Heart left ventricle (tissue), 16 donors: ENCODE data around the gene MACC1. TPM values are rescaled to one million over a fixed set of nuclear protein-coding genes. Genes with fewer than 3 reads are reported as not detected.

Experiments
- ATAC-seq, 4 donors: fragments of 200-7000 bp; cut with Tn5 transposase; one replicate each; pipeline ENCODE4 v1.9.1; 2020 to 2022; ENCODE audit warnings: moderate library complexity in 4 of 4, mild to moderate bottlenecking in 3 of 4, moderate number of reproducible peaks in 1 of 4
- DNase-seq, 5 donors: peaks; one replicate each; pipeline ENCODE4 v3.0.0-alpha.2; 2020
- H3K27ac ChIP-seq, 12 donors: fragments of 200-600 bp; sonication (generic) in 4 of 12; one replicate each; pipeline versions ENCODE4 v1.5.0 to v1.8.0; 2016 to 2022; ENCODE audit warnings: mild to moderate bottlenecking in 2 of 12
- H3K27me3 ChIP-seq, 9 donors: fragments of 200-600 bp; sonication (generic) in 2 of 9; one replicate each; pipeline versions ENCODE4 v1.5.1 to v1.8.0; 2016 to 2022; ENCODE audit warnings: mild to moderate bottlenecking in 3 of 9
- H3K36me3 ChIP-seq, 9 donors: fragments of 200-600 bp; sonication (generic) in 2 of 9; one replicate each; pipeline versions ENCODE4 v1.5.0 to v1.8.0; 2018 to 2022; ENCODE audit warnings: mild to moderate bottlenecking in 2 of 9
- H3K4me1 ChIP-seq, 12 donors: fragments of 200-600 bp; sonication (generic) in 4 of 12; one replicate each; pipeline versions ENCODE4 v1.5.0 to v1.8.0; 2016 to 2022; ENCODE audit warnings: mild to moderate bottlenecking in 3 of 12
- H3K4me3 ChIP-seq, 12 donors: fragments of 200-600 bp; sonication (generic) in 4 of 12; one replicate each; pipeline versions ENCODE4 v1.5.0 to v1.8.0; 2017 to 2022; ENCODE audit warnings: mild to moderate bottlenecking in 9 of 12, moderate library complexity in 4 of 12
- H3K9me3 ChIP-seq, 12 donors: fragments of 200-600 bp; sonication (generic) in 4 of 12; one replicate each; pipeline versions ENCODE4 v1.5.0 to v1.8.0; 2016 to 2022; ENCODE audit warnings: mild to moderate bottlenecking in 1 of 12
- CTCF ChIP-seq, 12 donors: fragments of 200-600 bp; sonication (generic) in 4 of 12; IDR thresholded peaks; one replicate each; pipeline versions ENCODE4 v1.5.0 to v1.8.0; 2018 to 2022; ENCODE audit warnings: antibody characterized with exemption in 12 of 12, mild to moderate bottlenecking in 5 of 12
- POLR2A ChIP-seq, 2 donors: fragments of 450-650 bp; IDR thresholded peaks; one replicate each; pipeline ENCODE4 v1.6.1; 2017; ENCODE audit warnings: antibody characterized with exemption in 2 of 2, mild to moderate bottlenecking in 2 of 2, moderate library complexity in 2 of 2
- whole genome bisulfite sequencing, 4 donors: extraction: QIAGEN DNeasy Blood & Tissue Kit in 2 of 4; methylation state at CpG; one replicate each; pipeline versions ENCODE4 v1.1.5 to v1.1.7; 2013 to 2018; 5-methylcytosine and 5-hydroxymethylcytosine counted together
- intact Hi-C, 10 donors: fragments of 100-400 bp; cut with DNase I; formaldehyde crosslinking; loops; one replicate each; pipeline versions ENCODE4 v1.11.1 to v1.14.2; 2022
- polyA plus RNA-seq, 2 donors: library from polyadenylated mRNA; stranded (reverse); fragments of 200-250 nt; gene quantifications; one replicate each; pipeline ENCODE4 v1.2.3, GENCODE V29; 2013
- total RNA-seq, 9 donors: library from RNA; depleted of rRNA in 2 of 9; stranded (reverse); fragments of >200 nt in 2 of 9; fragmentation: NEBNext Ultra II Directional in 3 of 9; extraction: Animal tissue kit (Norgen Biotek cat#: 25700) in 3 of 9; gene quantifications; one replicate each; pipeline versions ENCODE4 v1.1.0 to v1.2.4, GENCODE V29; 2016 to 2023
- donor health status: ischemic (EF 13 %, LVEDD 7.1; RV severe dilation, severe dysfunction).
- donor health status: healthy with polysubstance abuse.
- donor health status: DM: no; HTN: yes; CAD: no.
- donor health status: DM: no; HTN: no; CAD: no.
- donor health status: ischemic (EF 25% LVEDD 6.9; RV normal size, moderate dysfunction).
- donor health status: ischemic (EF 25% LVEDD 5.7; RV mildly dilated, moderate dysfunction).
- donor health status: healthy.
- donor health status: DM: yes; HTN: yes; CAD: no.
- donor health status: ischemic (EF 35%, LVEDD 5.7; RV mildly dilated, moderate dysfunction).
- donor health status: nonischemic (EF 11% LVEDD 7.7; RV severe dilation, severe dysfunction).
- donor health status: DM: yes; HTN: yes; CAD: no.
- donor health status: PGD.
- donor health status: ischemic (EF 29% LVEDD 5.4; RV normal size, mild dysfunction).
- donor health status: nonischemic (EF 23%, LVEDD 6.1; RV moderate dilation, normal function).

MACC1 gene
- total and polyA plus RNA-seq, 11 donors, result under 0.01 to 1.3 (median 0.12) TPM; not detected in 4

GRCh38 chr7:20237464-20238193 is 20.4 kb upstream of the MACC1 start:
- Histone ChIP-seq H3K27ac (no peak overlapping the region), H3K4me3 (no peak overlapping the region), H3K4me1 (peaks cover 0 to 12% (median 0%) of the 10 kb centered on the region in 12 donors), H3K36me3 (no peaks in the 10 kb centered on the region), H3K9me3 (no peaks in the 10 kb centered on the region), H3K27me3 (no peaks in the 10 kb centered on the region)
- ATAC-seq (no peak), DNase-seq (no peak)
- intact Hi-C loops, result no loop called here
- TF ChIP-seq CTCF (IDR thresholded peaks at IDR 0.05), result no peak
- WGBS, 4 donors, result 85 to 90% (median 87%) methylated on average over 2 of the region's 2 CpGs

GRCh38 chr7:20236790-20237189 is 19.6 kb upstream of the MACC1 start:
- Histone ChIP-seq H3K4me3 (no peak overlapping the region), H3K4me1 (peaks cover 0 to 11% (median 0%) of the 10 kb centered on the region in 12 donors), H3K9me3 (no peaks in the 10 kb centered on the region), H3K27me3 (no peaks in the 10 kb centered on the region), H3K27ac (no peak overlapping the region), H3K36me3 (no peaks in the 10 kb centered on the region)
- no peak for ATAC-seq
- intact Hi-C loops, result no loop called here
- DNase-seq, result no peak
- TF ChIP-seq CTCF (IDR thresholded peaks at IDR 0.05) (no peak), POLR2A (IDR thresholded peaks at IDR 0.05) (no peak)

GRCh38 chr7:20236043-20236442 is 18.9 kb upstream of the MACC1 start:
- TF ChIP-seq POLR2A (IDR thresholded peaks at IDR 0.05), result no peak
- TF ChIP-seq CTCF (IDR thresholded peaks at IDR 0.05), result no peak
- Histone ChIP-seq H3K36me3 (no peaks in the 10 kb centered on the region), H3K27ac (no peak overlapping the region), H3K4me1 (peaks cover 0 to 4% (median 0%) of the 10 kb centered on the region in 12 donors), H3K27me3 (no peaks in the 10 kb centered on the region), H3K9me3 (no peaks in the 10 kb centered on the region), H3K4me3 (no peak overlapping the region)
- intact Hi-C loops, result no loop called here
- ATAC-seq (no peak), DNase-seq (no peak)
- 89 to 94% (median 92%) methylated on average over 6 of the region's 6 CpGs for WGBS, 4 donors

- WGBS, 4 donors, result 38 to 50% (median 44%) methylated on average over 4 of the region's 4 CpGs
- no peak for DNase-seq
- Histone ChIP-seq H3K36me3 (no peaks in the 10 kb centered on the region), H3K4me1 (peaks cover 0 to 7% (median 0%) of the 10 kb centered on the region in 12 donors), H3K9me3 (no peaks in the 10 kb centered on the region), H3K27ac (no peak overlapping the region), H3K27me3 (no peaks in the 10 kb centered on the region), H3K4me3 (no peak overlapping the region)
- ATAC-seq, result no peak
- TF ChIP-seq CTCF (IDR thresholded peaks at IDR 0.05) (no peak), POLR2A (IDR thresholded peaks at IDR 0.05) (no peak)
- intact Hi-C loops, result no loop called here
Observed at GRCh38 chr7:20235288-20235687, 18.1 kb upstream of the MACC1 start.
